Measurements from ENCODE around the gene WNT8B. TPM values are rescaled to one million over a fixed set of nuclear protein-coding genes. Genes with fewer than 3 reads are reported as not detected.

The WNT8B gene
- polyA plus RNA-seq (ENCODE audit: insufficient read length in 12 of 12): under 1 TPM in 4 of 12 donors, not detected in 8; 0.09 to 0.15 (median 0.12) TPM
- long read RNA-seq, donor 1, partial matches to known transcripts: 397 of 701 reads
- long read RNA-seq, donor 1, other reads (novel, unspliced or antisense): 304 of 701 reads
- long read RNA-seq, donor 2: 0 reads
- long read RNA-seq, donor 3: 0 reads
- long read RNA-seq, donor 4: 0 reads
- long read RNA-seq, donor 5: 0 reads
- long read RNA-seq, donor 6: 0 reads
- long read RNA-seq, donor 7: 0 reads
- long read RNA-seq, donor 8: 0 reads
- long read RNA-seq, donor 9: 0 reads
- long read RNA-seq, donor 10: 0 reads
- long read RNA-seq, donor 11: 0 reads

GRCh38 chr10:100462709-100463108 is at the start of gene WNT8B:
Gene WNT8B (plus strand): TSS chr10:100463009. CDS start chr10:100463169, 160 bp downstream.
- no peak for DNase-seq

GRCh38 chr10:100413173-100413572 is 49.6 kb upstream of the WNT8B start:
- no peak for DNase-seq

GRCh38 chr10:100419911-100420449 is 42.8 kb upstream of the WNT8B start:
- DNase-seq: no peak

- DNase-seq: no peak
These were observed 35.4 kb upstream of the WNT8B start for GRCh38 chr10:100427374-100427773.

GRCh38 chr10:100433253-100434240 is 29.3 kb upstream of the WNT8B start:
- DNase-seq: peak; percentile 94

GRCh38 chr10:100436255-100436654 is 26.6 kb upstream of the WNT8B start:
- no peak for DNase-seq

- no peak for DNase-seq
These were observed 24.0 kb upstream of the WNT8B start for GRCh38 chr10:100438674-100439315.

- no peak for DNase-seq
These were observed 20.3 kb upstream of the WNT8B start for GRCh38 chr10:100442548-100442947.

- no peak for DNase-seq
These were observed 16.6 kb upstream of the WNT8B start for GRCh38 chr10:100446130-100446761.

GRCh38 chr10:100447663-100448062 is 15.1 kb upstream of the WNT8B start:
- DNase-seq: no peak

- DNase-seq: no peak
These were observed 13.9 kb upstream of the WNT8B start for GRCh38 chr10:100448951-100449350.

GRCh38 chr10:100468322-100468721 is 5.5 kb downstream of the WNT8B start:
- DNase-seq: no peak

GRCh38 chr10:100468978-100469377 is 6.2 kb downstream of the WNT8B start:
- DNase-seq: no peak

- DNase-seq: no peak
These were observed 6.9 kb downstream of the WNT8B start for GRCh38 chr10:100469756-100470155.

GRCh38 chr10:100470367-100470766 is 7.6 kb downstream of the WNT8B start:
- DNase-seq: no peak

- DNase-seq: no peak
These were observed 15.2 kb downstream of the WNT8B start for GRCh38 chr10:100477970-100478369.

GRCh38 chr10:100479037-100479436 is 16.2 kb downstream of the WNT8B start:
- no peak for DNase-seq

GRCh38 chr10:100480002-100480401 is 17.2 kb downstream of the WNT8B start:
- no peak for DNase-seq

GRCh38 chr10:100481462-100482081 is 18.8 kb downstream of the WNT8B start:
- peak; percentile 89 for DNase-seq

GRCh38 chr10:100482181-100482833 is 19.5 kb downstream of the WNT8B start:
- peak; percentile 57 for DNase-seq
